Fibroblast of skin of left quadriceps (primary cell): Measurements from ENCODE around the gene FOXQ1.
"Not testable (repeated sequence)": the region's sequence is repeated elsewhere in the genome, so short reads cannot be mapped to it uniquely, and the experiment has no call there.

Experiments
- DNase-seq, 2 experiments: peaks; one replicate each; pipeline ENCODE4 v3.0.0-alpha.2; 2013; ENCODE audit warnings: low read depth in 2 of 2

The FOXQ1 gene

DNA sequence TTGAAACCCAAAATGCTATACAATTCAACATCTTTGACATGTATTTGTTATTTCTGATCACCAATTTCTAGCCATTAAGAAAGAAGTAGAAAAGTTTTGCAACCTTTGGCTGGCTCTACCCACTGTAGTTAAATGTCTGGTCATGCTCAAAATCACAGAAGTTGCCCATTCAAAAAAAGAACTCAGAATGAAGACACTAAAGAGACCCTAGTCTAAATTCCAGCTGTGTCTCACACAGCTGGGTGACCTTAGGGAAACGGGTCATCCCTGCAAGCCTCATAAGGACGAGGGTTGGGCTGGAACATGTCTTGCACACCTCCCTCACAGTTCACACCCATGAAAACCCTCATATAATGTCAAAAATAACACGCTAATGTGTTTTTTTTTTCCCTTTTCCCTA is 10.3 kb downstream of the FOXQ1 start:
- no peak for DNase-seq

DNA sequence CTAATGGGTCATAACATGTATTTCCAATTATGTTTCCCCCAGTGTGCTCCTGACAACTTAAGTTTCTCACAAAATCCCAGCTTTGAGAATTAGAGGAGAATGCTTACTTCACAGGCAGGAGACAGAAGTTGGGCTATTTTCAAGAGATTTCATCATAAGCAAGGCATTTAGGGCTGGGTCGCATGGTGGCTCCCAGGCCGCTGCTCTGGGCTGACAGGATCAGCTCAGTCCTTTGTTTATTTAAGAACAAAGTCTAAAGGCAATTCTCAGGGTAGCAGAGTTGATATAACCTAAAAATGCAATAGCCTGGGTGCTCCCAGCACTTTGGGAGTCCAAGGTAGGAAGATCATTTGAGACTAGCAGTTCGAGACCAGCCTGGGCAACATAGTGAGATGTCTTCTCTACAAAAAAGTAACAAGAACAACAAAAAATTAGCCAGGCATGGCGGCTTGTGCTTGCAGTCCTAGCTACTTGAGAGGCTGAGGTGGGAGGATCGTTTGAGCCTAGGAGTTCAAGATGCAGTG is 10.9 kb downstream of the FOXQ1 start:
- no peak for DNase-seq

DNA sequence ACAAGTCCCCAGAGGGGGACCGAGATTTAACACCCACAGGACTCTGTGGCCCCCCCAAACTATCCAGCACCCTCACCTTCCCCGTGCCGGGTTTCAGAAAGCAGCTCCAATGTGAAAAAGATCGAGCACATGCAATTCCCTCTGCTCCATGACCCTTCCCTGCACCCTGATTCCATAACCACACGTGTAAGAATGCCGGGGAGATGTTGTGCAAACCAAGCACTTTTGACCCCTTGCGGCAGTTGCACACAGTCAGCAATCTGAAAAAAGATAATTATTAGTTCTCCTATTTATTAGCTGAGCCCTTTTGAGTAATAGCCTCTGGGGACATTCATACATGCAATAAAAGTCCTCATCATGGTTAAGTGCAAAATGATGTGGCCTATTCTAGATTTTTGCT is 13.0 kb downstream of the FOXQ1 start:
- no peak for DNase-seq

DNA sequence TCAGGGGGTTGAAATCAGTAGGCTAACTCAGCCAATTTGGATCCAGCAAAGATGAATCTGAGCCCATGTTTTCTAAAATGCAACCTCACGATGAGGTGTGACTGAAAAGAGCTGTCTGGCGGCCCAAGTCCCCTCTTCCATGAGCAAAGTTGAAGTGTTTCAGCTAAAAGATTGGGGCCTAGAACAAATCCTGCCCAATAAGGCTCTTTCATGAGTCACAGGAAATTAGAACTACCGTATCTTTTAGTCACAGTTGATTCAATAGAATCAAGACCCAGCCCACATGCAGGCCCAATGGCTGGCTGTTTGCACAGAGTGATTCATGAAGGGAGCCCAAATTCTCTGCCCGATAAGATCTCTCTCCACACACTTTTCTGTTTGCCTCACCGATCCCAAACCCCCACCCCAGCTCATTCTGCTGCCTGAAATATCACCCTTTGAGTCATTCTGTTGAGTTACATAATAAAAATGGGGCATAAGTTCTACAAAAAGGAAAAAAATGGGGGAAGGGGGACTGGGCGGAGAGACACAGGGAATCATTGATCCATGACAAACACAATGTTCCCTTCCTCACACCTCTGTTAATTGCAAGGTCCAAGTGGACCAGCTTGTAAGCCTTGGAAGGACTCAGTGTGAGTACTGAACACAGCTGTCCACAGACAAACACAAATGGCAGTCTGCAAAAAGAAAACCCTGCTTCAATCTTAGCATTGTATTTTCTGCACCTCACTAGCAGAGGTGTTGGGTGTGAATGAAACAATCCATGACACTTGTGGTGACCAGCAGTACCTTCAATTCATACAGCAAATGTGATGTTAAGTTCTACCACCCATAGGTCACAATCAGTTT is 13.8 kb downstream of the FOXQ1 start:
- DNase-seq, result peak; percentile 83 to 85

DNA sequence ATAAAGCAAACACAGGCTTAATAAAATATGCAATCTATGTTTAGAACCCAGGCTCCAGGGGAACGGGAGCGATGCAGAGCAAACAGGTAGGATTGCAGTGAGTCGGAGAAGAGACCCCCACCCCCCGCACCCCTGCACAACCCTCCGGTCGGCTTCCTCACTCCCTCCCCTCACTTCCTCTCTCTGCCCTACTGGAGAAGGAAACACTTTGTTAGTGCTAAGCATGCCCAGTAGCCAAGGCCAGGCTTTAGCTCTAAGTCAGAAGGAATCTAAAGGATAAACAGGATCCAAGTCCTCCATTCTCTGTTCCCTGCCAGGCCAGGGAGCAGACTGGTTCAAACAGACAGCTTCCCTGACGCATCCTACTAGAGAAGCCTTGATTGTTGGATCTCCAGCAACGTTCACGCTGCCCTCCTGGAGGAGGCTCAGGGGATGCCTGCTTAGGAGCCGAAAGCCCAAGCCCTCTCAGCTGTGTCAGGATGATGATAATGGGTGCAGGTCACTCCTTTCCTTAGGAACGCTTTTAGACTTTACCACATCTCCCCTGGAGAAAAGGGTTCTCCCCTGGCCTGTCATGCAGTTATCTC is 14.7 kb downstream of the FOXQ1 start:
- DNase-seq, result no peak

DNA sequence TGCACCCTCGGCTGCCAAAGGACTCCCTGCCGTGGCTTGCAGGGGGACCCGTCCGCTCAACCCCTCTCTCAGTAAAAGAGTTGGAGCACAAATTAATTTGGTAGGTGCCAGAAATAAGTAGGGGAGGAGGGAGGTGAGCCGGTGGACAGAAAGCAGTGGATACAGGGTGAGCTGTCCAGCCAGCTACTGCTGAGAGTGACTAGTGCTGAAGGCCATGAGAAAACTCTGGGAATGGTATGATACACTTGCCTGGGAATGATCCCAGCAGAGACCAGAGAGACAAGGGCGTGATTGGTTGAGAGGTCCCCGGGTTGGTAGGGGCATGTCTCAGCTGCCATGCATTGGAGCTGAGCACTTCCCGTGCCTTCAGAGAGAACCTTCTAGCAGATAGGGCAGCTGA is 15.7 kb downstream of the FOXQ1 start:
- DNase-seq, result no peak

DNA sequence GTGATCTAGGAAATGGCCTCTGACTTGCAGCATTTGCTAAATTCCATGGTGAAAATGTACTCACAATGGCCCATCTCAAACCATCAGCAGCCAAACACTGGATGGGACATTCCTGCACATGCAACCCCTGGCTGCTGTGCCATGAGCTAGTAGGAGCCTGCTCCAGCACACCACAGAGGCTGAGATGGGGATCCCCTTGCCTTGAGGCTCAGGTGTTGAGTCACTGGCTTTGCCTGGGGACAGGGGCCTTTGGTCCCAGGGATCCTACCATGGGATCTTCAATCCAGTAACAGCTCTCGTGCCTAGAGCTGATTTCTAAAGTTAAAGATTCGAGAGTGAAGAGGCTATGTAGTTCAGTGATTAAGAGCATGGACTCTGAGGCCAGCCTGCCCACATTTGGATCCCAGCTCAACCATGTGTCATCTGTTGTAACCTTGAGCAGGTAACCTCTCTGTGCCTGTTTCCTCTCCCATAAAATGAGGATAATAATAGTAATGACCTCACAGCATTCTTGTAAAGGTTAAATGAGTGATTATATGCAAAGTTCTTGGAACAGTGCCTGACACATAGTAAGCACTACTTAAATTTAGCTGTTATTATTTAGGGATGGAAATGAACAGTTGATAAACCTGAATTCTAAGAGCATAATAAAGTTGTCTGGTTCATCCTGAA is 16.4 kb downstream of the FOXQ1 start:
- DNase-seq, result no peak

DNA sequence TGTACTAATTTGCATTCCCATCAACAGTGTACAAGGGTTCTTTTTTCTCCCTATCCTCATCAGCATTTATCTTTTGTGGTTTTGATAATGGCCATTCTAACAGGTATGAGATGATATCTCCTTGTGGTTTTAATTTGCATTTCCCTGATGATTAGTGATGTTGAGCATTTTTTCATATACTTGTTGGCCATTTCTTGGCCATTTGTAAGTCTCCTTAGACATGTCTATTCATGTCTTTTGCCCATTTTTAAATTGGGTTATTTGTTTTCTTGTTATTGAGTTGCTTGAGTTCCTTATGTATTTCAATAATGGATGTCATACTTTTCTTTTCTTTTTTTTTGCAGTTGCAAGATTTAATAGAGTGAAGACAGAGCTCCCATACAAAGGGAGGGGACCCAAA is 17.8 kb downstream of the FOXQ1 start:
- no peak for DNase-seq

DNA sequence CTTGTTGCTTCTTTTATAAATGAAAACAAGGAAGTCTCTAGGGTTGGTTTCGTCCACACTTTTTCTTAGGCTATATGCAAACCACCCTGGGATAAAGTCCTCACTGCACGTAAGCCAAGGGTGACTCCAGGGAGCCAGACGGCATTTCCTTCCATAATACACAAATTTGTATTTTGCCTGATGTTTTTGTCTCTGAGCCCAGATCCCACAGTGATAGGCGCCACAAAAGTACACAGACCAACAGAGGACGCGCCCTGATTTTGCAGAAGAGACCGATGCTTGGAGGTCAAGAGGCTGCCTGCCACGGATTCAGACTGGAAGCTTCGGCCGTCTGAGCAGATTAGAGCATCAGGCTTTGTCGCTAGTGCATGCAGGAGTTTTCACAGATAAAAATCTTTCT is 22.8 kb downstream of the FOXQ1 start:
- no peak for DNase-seq

DNA sequence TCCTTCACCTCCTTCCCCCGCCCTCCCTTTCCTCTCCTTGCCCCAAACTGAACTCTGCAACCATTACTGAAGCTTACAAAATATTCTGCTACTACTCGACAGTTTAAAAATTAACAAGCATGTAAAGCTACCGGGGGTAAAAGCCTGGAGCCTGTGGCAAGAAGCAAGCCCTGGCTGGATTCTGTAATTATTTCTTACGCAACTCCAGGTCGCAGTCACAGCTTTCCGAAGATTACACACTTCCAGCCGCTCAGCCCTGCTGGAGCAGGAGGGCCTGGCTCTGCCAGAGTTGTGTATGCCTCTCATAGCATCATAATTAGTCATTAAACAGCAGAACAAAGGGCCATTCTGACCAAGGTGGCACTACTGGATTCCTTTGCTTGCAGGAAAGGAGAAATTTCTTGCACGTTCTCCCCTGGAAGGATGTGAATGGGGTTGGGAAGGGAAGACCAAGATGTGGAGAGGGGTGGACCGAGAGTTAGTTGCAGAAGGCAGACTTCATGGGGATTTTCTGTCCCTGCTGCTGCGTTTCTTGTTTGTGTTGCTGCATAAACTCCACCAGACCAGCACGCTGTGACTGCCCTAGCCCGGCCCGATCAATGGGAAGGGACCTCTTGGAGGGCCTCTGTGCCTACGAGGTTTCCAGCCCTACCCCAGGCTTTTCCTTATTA is 23.6 kb downstream of the FOXQ1 start:
- peak; percentile 61 to 63 for DNase-seq

DNA sequence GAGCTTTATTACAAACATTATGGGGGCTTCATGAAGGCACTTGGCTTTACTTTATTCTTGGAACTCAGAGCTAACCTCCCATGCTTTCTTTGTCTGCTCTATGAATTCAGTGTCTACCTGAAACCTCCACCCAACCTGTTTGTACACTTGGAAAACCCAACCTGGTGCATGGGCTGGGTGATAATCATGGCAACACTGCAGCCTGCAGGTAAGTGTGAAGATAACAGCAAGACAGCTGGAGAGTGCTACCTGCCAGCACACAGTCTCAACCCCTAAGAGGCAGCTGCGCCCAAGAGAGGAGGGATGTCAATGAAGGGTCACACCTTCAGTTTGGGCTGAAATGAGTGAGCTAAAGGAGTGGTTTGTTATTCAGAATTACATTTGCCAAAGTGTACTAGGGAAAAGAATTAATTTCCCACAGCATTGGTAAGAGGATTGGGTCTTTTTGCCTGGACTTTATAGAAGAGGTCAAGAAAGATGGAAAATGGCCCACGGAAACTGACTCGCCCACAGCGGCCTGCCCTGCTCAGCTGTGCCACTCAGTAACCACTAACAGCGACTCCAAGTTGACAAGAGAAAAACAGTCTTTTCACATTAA is 24.4 kb downstream of the FOXQ1 start:
- no peak for DNase-seq

DNA sequence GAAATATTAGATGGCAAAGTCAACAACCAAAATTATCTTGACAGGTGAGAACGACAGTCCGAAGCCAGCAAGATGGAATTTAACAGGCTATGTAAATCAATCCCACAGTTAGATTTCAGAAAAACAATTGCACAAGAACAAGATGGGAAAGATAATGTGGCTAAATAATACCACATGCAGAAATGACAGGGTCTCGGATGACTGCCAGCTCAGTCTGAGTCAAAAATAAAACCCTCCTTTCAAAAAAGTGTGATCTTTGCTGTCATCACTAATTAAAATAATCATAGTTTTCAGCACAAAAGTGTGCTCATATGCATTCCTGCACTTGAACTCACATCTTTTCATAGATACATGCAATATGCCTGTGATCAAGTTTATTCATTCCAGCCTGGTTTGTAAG is 25.9 kb downstream of the FOXQ1 start:
- DNase-seq, result peak; percentile 77

DNA sequence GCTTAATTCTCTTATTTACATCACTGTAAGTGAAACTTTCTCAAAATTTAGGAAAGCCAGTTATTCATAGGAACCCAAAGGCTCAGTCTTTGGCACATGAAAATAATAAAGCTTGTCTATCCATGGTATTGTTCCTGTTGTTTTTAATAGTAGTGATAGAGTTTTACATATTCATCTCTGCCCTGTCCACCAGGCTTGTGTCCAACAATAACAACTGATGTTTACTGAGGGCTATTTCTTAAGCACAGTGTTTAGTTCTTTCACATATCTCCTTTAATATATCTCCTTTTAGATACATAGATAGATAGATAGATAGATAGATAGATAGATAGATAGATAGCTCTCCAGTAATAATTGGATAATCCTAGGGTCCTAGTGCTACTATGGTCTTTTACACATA is 34.2 kb downstream of the FOXQ1 start:
- no peak for DNase-seq

DNA sequence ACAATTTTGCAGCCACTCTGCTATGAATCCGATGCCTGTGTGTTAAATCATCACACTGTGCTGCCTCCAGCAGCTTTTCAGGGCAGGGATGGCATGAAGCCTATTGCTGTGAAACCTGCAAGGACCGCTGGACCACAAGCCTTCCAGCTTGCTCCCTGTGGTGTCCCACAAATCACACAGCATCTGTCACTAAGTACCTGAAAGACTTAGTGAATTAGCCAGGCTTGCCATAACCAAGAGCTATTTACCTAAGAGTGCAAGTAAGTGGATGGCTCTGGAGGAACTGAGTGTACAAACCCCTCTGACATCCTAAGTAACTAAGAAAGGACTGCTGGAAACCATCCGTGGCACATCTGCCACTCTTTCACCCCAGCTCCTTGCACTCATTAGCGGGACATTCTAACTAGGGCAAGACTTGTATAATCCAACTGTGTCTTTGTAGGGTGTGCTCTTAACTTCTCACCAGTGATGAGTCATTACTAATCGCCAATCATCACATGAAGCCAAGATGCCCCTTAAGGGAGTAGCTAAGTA is 34.7 kb downstream of the FOXQ1 start:
- DNase-seq, result no peak

DNA sequence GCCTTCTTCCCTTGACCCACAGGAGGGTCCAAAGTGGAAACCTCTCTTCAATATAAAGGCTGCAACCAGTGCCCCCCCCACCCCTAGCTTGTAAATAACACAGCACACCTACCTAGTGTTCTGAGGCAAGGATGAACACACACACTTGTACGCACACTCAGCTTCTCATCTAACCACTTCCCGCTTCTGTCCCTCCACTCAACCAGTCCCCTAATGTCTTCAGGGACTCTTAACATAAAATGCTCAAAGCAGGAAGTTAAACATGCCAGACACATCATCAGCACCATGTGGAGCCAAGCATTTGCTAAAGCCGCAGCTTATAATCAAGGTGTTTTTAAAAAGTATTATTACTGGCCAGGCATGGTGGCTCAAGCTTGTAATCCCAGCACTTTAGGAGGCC is 35.3 kb downstream of the FOXQ1 start:
- no peak for DNase-seq

DNA sequence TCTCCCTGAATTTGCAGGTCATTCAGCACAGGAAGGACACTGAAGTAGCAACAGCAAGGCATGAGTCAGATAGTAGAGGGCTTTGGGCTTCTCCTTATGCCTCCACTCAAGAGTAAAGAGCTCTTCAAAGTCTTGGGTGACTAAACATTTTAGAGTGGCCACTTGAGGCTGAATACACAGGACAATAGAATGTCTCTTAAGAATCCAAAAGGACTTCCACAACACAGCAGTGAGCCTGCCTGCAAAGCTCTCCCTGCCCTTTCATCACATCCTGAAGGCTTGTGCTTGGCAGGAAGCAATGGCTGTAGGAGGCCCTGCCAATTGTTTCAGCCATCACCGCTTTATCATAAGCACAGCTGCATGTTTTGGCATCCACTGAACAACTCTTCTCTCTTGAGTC is 36.8 kb downstream of the FOXQ1 start:
- no peak for DNase-seq

DNA sequence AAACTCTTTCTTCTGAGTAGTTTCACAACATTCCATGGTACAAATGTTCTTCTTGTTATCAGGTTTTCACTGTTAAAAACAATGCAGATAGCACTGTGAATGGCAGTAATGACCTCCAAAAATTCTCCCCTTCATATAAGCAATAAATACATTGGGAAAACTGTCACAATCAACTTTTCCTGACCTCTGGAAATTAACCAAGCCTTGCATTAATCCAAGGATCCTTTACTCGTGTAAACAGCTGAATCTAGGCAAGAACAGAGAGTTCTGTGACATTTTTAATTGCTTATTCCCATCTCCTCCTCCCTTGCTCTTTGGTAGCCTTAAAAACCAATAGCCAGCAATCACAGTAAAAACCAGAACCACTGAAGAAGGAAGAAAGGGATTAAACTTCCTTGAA is 37.8 kb downstream of the FOXQ1 start:
- DNase-seq, result no peak

DNA sequence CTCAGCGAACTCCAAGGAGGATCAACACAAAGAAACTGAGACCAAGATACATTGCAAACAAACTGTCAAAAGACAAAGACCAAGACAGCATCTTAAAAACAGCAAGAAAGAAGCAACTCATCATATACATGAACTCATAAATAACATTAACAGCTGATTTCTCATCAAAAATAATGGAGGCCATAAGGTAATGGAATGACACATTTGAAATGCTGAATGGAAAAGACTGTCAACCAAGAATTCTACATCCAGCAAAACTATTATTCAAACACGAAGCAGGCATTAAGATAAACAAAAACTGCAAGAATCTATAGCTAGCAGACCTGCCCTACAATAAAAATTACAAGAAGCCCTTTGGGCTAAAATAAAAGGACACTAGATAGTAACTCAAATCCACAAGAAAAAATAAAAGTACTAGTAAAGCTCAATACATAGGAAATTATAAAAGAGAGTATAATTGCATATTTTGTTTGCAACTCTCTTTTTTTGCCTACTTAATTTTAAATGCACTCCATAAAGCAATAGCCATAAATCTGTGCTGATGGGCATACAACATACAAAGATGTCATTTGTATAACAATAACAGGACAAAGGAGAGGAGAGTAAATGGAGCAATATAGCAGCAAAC is 39.6 kb downstream of the FOXQ1 start:
- DNase-seq, result no peak

DNA sequence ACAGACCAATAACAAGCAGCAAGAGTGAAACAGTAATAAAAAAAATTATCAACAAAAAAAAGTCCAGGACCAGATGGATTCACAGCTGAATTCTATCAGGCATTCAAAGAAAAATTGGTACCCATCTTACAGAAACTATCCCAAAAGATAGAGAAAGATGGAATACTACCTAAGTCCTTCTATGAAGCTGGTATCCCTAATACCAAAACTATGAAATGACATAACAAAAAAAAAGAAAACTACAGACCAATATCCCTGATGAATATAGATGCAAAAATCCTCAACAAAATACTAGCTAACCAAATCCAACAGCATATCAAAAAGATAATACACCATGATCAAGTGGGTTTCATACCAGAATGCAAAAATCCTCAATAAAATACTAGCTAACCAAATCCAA is 43.2 kb downstream of the FOXQ1 start:
- not testable (repeated sequence) for DNase-seq

DNA sequence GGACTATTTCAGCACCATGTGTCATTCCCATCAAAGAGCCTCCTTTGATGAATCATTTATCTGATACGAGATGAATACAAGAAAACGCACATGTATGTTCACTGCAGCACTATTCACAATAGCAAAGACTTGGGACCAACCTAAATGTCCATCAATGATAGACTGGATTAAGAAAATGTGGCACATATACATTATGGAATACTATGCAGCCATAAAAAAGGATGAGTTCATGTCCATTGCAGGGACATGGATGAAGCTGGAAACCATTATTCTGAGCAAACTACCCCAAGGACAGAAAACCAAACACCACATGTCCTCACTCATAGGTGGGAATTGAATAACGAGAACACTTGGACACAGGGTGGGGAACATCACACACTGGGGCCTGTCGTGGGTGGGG is 49.8 kb downstream of the FOXQ1 start:
- not testable (repeated sequence) for DNase-seq

DNA sequence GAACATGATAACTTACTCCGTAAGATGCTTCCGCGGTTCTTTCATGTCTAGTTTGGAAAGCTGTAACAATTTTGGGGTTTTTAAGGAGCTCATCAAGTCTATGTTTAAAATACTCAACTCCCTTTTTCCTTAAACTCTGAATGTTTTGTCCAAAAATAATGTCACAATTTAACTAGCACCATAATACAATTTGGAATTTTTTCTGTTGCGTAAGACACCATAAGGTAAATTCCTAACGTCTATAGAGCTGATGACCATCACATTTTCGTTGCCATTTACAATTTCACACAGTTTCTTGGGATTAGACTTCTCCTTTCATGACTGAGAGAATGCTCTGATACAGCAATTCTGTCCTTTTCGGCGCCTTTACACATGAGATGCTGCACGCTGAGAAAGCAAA is 50.7 kb downstream of the FOXQ1 start:
- DNase-seq, result no peak
